SKM-1 (cell line): Measurements from ENCODE around the gene CEP164.

Experiments
- DNase-seq: peaks from one replicate; lab custom pipeline; 2025; ENCODE audit not compliant: unreplicated experiment; lab: John Stamatoyannopoulos, UW

CEP164 gene

GRCh38 chr11:117457835-117458234 lies 130.2 kb downstream of the CEP164 start:
- no peak for DNase-seq

GRCh38 chr11:117458275-117459122 lies 130.8 kb downstream of the CEP164 start:
- no peak for DNase-seq

- DNase-seq, result no peak
Measured at GRCh38 chr11:117459123-117459978, 131.7 kb downstream of the CEP164 start.

GRCh38 chr11:117459979-117460300 lies 132.3 kb downstream of the CEP164 start:
- DNase-seq, result peak; percentile 24

GRCh38 chr11:117461396-117462182 lies 133.9 kb downstream of the CEP164 start:
- no peak for DNase-seq

- no peak for DNase-seq
Measured at GRCh38 chr11:117462183-117462863, 134.7 kb downstream of the CEP164 start.

- DNase-seq, result no peak
Measured at GRCh38 chr11:117462864-117463247, 135.2 kb downstream of the CEP164 start.
